K562 (cell line): ENCODE data around the gene TMEM116. TPM values are rescaled to one million over a fixed set of nuclear protein-coding genes. Genes with fewer than 3 reads are reported as not detected.

Source experiments
- ARID3A ChIP-seq: IDR thresholded peaks from 2 replicates; pipeline ENCODE4 v1.6.1; 2012; ENCODE audit warnings: low read depth, low read length, improper control_type of control experiment, borderline replicate concordance
- ATF4 ChIP-seq: fragments of 450-650 bp; formaldehyde crosslinking; IDR thresholded peaks from 2 replicates; pipeline ENCODE4 v1.4.0; 2022; ENCODE audit warnings: mild to moderate bottlenecking, moderate library complexity
- ETV1 ChIP-seq: fragments of 450-650 bp; conservative IDR thresholded peaks from 2 replicates; pipeline ENCODE4 v1.6.1; 2016; ENCODE audit warnings: missing genetic modification characterization, control low read depth, low read depth, missing compliant biosample characterization
- ETV5 ChIP-seq: sonication (generic); formaldehyde crosslinking; IDR thresholded peaks from 2 replicates; pipeline ENCODE4 v1.4.0; 2020; ENCODE audit warnings: low read depth, mild to moderate bottlenecking, missing genetic modification reagents
- HMG20A ChIP-seq: fragments of 450-650 bp; formaldehyde crosslinking; conservative IDR thresholded peaks from 2 replicates; pipeline ENCODE4 v1.4.0; 2020; ENCODE audit warnings: mild to moderate bottlenecking, mixed read lengths
- JUN ChIP-seq, 2 experiments: sonication (generic) in 1 of 2; formaldehyde crosslinking in 1 of 2; IDR thresholded peaks; 2 replicates each; pipeline versions ENCODE4 v1.6.1 to v1.8.0; 2012 to 2022; ENCODE audit warnings: borderline replicate concordance in 2 of 2, mild to moderate bottlenecking in 2 of 2, improper control_type of control experiment in 1 of 2, low read depth in 1 of 2, low read length in 1 of 2, missing genetic modification reagents in 1 of 2
- KAT2B ChIP-seq: IDR thresholded peaks from one replicate; pipeline ENCODE4 v1.6.1; 2012; ENCODE audit warnings: low read depth, mild to moderate bottlenecking, control low read depth, inconsistent platforms, low read length, moderate library complexity
- KLF1 ChIP-seq: fragments of 450-650 bp; IDR thresholded peaks from 2 replicates; pipeline ENCODE4 v1.6.1; 2016; ENCODE audit warnings: missing genetic modification characterization, missing compliant biosample characterization
- MAX ChIP-seq: sonication (generic); formaldehyde crosslinking; IDR thresholded peaks from 2 replicates; pipeline ENCODE4 v1.9.0; 2022; ENCODE audit warnings: mild to moderate bottlenecking, missing genetic modification reagents
- NCOA1 ChIP-seq: fragments of 450-650 bp; IDR thresholded peaks from 2 replicates; pipeline ENCODE4 v1.6.1; 2016; ENCODE audit warnings: low read depth
- TAF15 ChIP-seq: fragments of 200-400 bp; formaldehyde crosslinking; IDR thresholded peaks from 2 replicates; pipeline ENCODE4 v1.6.1; 2017; ENCODE audit warnings: mild to moderate bottlenecking, low read depth, low read length, moderate library complexity
- ZC3H4 ChIP-seq: sonication (generic); formaldehyde crosslinking; IDR thresholded peaks from 2 replicates; pipeline ENCODE4 v1.9.0; 2021; ENCODE audit warnings: missing genetic modification reagents, borderline replicate concordance
- ZKSCAN8 ChIP-seq: fragments of 200-800 bp; sonication (Bioruptor generic); IDR thresholded peaks from 2 replicates; pipeline ENCODE4 v1.6.1; 2016; ENCODE audit warnings: missing genetic modification characterization, missing compliant biosample characterization
- ZNF12 ChIP-seq: sonication (generic); formaldehyde crosslinking; IDR thresholded peaks from 2 replicates; pipeline ENCODE4 v1.4.0; 2020; ENCODE audit warnings: mild to moderate bottlenecking, missing genetic modification reagents
- ZNF695 ChIP-seq: fragments of 450-650 bp; formaldehyde crosslinking; IDR thresholded peaks from 2 replicates; pipeline ENCODE4 v1.4.0; 2020; ENCODE audit warnings: mild to moderate bottlenecking, moderate library complexity
- ZZZ3 ChIP-seq: fragments of 450-650 bp; IDR thresholded peaks from 2 replicates; pipeline ENCODE4 v1.6.1; 2016; ENCODE audit warnings: antibody characterized with exemption, mild to moderate bottlenecking, moderate library complexity
- polyA plus RNA-seq, 8 experiments: library from polyadenylated mRNA; depleted of rRNA in 4 of 8; stranded (reverse) in 5 of 8; unstranded in 3 of 8; fragments of >200 nt; fragmentation: Nextera tagmentation in 2 of 8; fragmentation: Illumina TruSeq in 1 of 8; extraction: Ambion mirVana in 2 of 8; extraction: Trizol in 1 of 8; gene quantifications; 2 replicates each; pipeline versions ENCODE4 v1.2.1 to v1.2.3, GENCODE V29; 2011 to 2014; ENCODE audit warnings: inconsistent platforms in 1 of 8, missing spikeins in 1 of 8
- total RNA-seq, 7 experiments: library from RNA; depleted of rRNA in 6 of 7; stranded (reverse); fragments of >200 nt in 6 of 7; fragmentation: Illumina TruSeq in 2 of 7; extraction: Trizol in 2 of 7; gene quantifications; 2 replicates each; pipeline versions ENCODE4 v1.2.1 to v1.2.3, GENCODE V29; 2011 to 2021; ENCODE audit warnings: low replicate concordance in 1 of 7
- TF ChIP-seq, protein P1 (sequence below), 2 experiments: IDR thresholded peaks in 1 of 2; conservative IDR thresholded peaks in 1 of 2; 2 replicates each; pipeline ENCODE4 v1.6.1; 2016; ENCODE audit warnings: low read depth in 2 of 2, mild to moderate bottlenecking in 1 of 2, missing compliant biosample characterization in 1 of 2, missing genetic modification characterization in 1 of 2, moderate library complexity in 1 of 2
- TF ChIP-seq, protein P2 (sequence below): sonication (generic); formaldehyde crosslinking; IDR thresholded peaks from 2 replicates; pipeline ENCODE4 v1.8.1; 2022; ENCODE audit warnings: missing genetic modification reagents

TMEM116 gene
- total and polyA plus RNA-seq, 9 of the 15 experiments (the other 6 are each of a cell fraction or from before 2014, with no cell fraction given), result 5.2 to 78.6 (median 13.9) TPM

DNA sequence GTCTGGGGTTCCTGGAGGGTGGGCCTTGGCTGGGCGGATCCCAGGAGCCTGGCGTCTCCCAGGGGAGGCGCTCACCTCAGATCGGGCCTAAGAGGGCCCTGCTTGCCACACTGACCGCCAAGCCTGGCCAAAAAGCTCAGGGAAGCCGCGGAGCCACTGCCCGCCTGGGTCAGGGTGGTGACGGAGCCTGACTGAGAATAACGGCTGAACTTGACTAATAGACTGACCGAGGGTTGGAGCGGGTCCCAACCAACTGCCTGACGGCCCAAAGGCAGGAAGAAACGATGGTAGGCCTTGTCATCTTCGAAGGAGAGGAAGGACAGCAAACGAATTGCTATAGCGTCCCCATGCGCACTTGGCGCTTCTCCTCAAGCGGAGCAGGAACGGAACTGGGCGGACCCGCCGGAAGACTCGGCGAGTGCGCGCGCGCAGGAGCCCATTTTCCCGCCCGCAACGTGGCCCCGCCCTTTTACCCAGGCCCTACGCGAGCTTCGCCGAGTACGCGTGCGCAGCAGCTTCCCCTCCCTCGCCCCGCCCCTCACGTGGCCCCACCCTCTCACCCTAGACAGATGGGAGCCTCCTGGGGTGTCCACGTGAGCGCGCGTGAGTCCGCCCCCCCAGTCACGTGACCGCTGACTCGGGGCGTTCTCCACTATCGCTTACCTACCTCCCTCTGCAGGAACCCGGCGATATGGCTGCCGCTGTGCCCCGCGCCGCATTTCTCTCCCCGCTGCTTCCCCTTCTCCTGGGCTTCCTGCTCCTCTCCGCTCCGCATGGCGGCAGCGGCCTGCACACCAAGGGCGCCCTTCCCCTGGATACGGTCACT, at the start of gene TMEM116, which contains the start of gene ERP29 (continued):
- TF ChIP-seq NCOA1 (peak; percentile 20; the same call in 1 of the 2 replicates), MAX (CRISPR knock-in tag) (peak; percentile 94), ZZZ3 (no peak), ETV5 (peak; percentile 84; the same call in 1 of the 2 replicates), ZNF12 (peak; percentile 63; the same call in 1 of the 2 replicates), JUN (IDR thresholded peaks at IDR 0.05; ENCODE audit: borderline replicate concordance, low read depth, low read length) (peak; percentile 70; the same call in 1 of the 2 replicates), JUN (CRISPR knock-in tag; IDR thresholded peaks at IDR 0.05; ENCODE audit: borderline replicate concordance) (0 out of 2 replicates have a peak, but pooled peaks have one; percentile 48), ETV1 (tag) (peak; percentile 78), TAF15 (no peak), ZKSCAN8 (CRISPR knock-in tag) (no peak), ZNF695 (peak; percentile 83; the same call in 1 of the 2 replicates), ATF4 (CRISPR knock-in tag) (peak; percentile 14; the same call in 1 of the 2 replicates), KAT2B (no peak), ZC3H4 (CRISPR knock-in tag) (no peak), KLF1 (tag) (peak; percentile 46; the same call in 1 of the 2 replicates), ARID3A (no peak), HMG20A (CRISPR knock-in tag) (no peak)
- TF ChIP-seq, protein P1, sequence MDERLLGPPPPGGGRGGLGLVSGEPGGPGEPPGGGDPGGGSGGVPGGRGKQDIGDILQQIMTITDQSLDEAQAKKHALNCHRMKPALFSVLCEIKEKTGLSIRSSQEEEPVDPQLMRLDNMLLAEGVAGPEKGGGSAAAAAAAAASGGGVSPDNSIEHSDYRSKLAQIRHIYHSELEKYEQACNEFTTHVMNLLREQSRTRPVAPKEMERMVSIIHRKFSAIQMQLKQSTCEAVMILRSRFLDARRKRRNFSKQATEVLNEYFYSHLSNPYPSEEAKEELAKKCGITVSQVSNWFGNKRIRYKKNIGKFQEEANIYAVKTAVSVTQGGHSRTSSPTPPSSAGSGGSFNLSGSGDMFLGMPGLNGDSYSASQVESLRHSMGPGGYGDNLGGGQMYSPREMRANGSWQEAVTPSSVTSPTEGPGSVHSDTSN (CRISPR knock-in tag; IDR thresholded peaks at IDR 0.05; ENCODE audit: low read depth), result no peak
- TF ChIP-seq, protein P1 (tag; conservative IDR thresholded peaks at IDR 0.05; ENCODE audit: low read depth), result 0 out of 2 replicates have a peak, but pooled peaks have one; percentile 15
- TF ChIP-seq, protein P2, sequence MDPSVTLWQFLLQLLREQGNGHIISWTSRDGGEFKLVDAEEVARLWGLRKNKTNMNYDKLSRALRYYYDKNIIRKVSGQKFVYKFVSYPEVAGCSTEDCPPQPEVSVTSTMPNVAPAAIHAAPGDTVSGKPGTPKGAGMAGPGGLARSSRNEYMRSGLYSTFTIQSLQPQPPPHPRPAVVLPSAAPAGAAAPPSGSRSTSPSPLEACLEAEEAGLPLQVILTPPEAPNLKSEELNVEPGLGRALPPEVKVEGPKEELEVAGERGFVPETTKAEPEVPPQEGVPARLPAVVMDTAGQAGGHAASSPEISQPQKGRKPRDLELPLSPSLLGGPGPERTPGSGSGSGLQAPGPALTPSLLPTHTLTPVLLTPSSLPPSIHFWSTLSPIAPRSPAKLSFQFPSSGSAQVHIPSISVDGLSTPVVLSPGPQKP (CRISPR knock-in tag), result no peak
